GM20431 (cell line): ENCODE results near the gene INIP.
"Not testable (repeated sequence)": the region's sequence is repeated elsewhere in the genome, so short reads cannot be mapped to it uniquely, and the experiment has no call there.

Experiments
- in situ Hi-C: fragments of 300-500 bp; cut with MseI, MboI; formaldehyde crosslinking; loops from one replicate; pipeline ENCODE4 v1.15.0; 2020; ENCODE audit warnings: low sequenced_read_pairs; ENCODE audit not compliant: unreplicated experiment

INIP gene

DNA sequence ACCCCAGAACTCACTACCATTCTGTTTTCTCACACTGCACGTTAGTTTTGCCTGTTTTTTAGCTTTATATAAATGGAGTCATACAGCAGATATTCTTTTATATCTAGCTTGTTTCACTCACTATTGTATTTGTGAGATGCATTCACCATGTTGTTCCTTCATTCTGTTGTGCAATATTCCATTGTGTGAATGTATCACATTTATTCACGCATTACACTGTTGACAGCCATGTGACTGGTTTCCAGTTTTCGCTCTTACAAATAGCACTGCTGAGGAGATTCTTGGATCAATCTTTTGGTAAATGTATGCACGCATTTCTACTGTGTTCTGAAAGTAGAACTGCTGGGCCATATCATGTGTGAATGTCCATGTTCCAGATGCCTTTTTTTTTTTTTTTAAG is 26.3 kb upstream of the INIP start:
- in situ Hi-C loops: no loop called here

DNA sequence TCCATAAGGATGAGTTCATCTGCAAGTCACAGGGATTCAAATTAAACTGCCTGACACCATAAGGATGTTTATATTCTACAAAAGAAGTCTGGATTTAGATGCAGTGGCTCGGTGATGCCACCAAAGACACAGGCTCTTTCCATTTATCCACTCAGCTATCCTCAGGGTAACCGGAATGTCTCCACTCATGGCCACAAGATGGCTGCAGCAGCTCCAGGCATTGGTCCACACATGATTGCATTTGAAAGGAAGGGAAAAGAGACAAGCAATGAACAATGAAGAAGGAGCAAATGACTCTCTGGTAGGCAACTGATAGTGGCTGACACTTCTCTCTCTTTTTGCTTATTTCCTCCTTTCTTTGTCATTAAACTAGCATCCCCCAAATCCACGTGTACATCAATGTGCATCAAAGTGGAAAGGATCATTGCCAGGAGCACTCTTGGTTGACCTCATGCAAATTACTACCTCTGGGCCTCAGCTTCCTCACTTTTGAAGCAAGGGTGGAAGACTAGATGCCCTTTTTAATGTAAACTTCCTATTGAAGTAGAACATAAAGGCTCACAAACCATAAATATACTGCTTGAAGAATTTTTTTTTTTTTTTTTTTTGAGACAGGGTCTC is 25.4 kb upstream of the INIP start:
- in situ Hi-C loops: no loop called here

- in situ Hi-C loops: no loop called here
Measured at GRCh38 chr9:112734892-112735291, 17.0 kb upstream of the INIP start.

DNA sequence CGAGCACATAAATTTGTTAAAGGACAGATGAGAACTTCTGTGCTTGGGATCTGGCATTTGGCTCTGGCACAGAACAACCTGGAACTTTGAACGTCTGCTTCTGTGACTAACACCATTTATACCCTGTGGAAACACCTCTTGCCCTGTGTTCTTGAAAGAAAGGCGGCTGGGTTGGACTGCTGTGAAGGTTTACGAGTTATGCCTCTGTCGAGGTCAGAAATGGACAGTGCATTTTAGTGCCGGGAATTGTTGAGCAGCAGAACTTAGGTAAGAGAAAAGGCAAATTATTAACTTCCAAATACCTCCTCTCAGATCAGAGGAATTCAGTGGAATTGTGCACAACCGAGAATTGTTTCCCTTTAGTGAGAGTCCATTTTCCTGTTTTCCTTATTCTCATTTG is 14.1 kb upstream of the INIP start:
- in situ Hi-C loops: no loop called here

- in situ Hi-C loops: no loop called here
Measured at GRCh38 chr9:112728401-112728800, 10.5 kb upstream of the INIP start.

- in situ Hi-C loops: no loop called here
Measured at GRCh38 chr9:112726428-112726827, 8.5 kb upstream of the INIP start.

- in situ Hi-C loops: no loop called here
Measured at GRCh38 chr9:112725961-112726360, 8.0 kb upstream of the INIP start.

DNA sequence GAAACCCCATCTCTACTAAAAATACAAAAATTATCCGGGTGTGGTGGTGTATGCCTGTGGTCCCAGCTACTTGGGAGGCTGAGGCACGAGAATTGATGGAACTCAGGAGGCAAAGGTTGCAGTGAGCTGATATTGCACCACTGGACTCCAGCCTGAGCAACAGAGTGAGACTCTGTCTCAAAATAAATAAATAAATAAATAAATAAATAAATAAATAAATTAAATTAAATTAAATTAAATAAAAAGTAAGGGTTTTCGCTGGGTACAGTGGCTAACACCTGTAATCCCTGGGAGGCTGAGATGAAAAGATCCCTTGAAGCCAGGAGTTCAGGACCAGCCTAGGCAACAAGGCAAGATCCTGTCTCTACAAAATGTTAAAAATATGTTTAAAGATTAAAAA is 4.8 kb upstream of the INIP start:
- in situ Hi-C loops: not testable (repeated sequence)

DNA sequence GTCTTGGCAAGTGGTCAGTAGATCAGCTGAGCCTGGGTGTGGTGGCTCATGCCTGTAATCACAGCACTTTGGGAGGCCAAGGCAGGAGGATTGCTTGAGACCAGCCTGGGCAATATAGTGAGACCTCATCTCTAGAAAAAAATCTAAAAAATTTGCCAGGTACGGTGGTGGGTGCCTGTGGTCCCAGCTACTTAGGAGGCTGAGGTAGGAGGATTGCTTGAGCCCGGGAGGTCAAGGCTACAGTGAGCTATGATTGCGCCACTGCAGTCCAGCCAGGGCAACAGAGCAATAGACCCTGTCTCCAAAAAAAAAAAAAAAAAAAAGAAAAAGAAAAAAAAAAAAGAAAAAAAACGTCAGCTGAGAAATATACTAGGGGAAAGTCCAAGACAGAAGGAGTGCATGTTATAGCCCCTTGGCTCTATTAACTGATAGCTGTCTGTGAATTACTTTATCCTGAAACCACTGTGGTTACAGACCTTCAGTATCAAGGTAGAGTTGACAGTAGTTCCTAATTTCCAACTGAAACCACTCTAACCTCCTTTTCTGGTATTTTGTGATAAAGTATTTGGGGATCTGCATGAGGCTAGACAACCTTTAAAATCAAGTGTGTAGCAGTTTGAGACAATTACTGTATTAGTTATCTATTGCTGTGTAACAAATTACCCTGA is 2.3 kb upstream of the INIP start:
- in situ Hi-C loops: no loop called here

GRCh38 chr9:112719696-112720095 is 1.8 kb upstream of the INIP start:
- in situ Hi-C loops: no loop called here

- in situ Hi-C loops: no loop called here
Measured at GRCh38 chr9:112719241-112719691, 1.3 kb upstream of the INIP start.

DNA sequence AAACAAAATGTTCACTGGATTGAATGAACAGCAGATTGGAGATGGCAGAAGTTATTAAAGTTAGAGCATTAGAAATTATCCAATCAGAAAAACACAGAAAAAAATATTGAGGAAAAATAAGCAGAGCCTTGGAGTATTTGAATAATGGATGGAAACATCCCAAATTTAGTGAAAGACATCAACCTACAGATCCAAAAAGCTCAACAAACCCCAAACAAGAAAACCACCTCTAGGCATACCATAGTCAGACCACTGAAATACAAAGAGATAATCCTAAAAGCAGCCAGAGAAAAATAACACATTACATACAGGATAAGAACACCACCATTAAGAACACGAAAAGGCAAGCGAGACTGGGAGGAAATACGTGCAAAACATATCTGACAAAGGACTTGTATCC is 5.2 kb downstream of the INIP start:
- in situ Hi-C loops: no loop called here

- in situ Hi-C loops: no loop called here
Measured at GRCh38 chr9:112711050-112711689, 6.7 kb downstream of the INIP start.

- in situ Hi-C loops: no loop called here
Measured at GRCh38 chr9:112705768-112706427, 12.0 kb downstream of the INIP start.

- in situ Hi-C loops: no loop called here
Measured at GRCh38 chr9:112703304-112703703, 14.6 kb downstream of the INIP start.

GRCh38 chr9:112700085-112700484 is 17.8 kb downstream of the INIP start:
- in situ Hi-C loops: no loop called here

DNA sequence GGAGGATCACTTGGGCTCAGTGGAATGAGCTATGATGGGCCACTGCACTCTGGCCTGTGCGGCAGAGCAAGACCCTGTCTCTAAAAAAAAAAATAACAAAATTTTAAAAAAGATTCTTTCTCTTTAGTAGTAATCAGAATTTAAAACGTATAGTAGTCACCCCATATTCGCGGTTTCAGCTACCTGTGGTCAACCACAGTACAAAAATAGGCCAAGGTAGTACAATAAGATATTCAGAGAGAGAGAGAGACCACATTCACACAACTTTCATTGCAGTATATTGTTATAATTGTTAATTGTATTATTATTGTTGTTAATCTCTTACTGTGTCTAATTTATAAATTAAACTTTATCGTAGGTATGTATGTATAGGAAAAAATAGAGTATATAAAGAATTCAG is 18.7 kb downstream of the INIP start:
- in situ Hi-C loops: no loop called here

- in situ Hi-C loops: no loop called here
Measured at GRCh38 chr9:112696461-112696860, 21.5 kb downstream of the INIP start.

- in situ Hi-C loops: no loop called here
Measured at GRCh38 chr9:112694706-112695555, 23.0 kb downstream of the INIP start.

DNA sequence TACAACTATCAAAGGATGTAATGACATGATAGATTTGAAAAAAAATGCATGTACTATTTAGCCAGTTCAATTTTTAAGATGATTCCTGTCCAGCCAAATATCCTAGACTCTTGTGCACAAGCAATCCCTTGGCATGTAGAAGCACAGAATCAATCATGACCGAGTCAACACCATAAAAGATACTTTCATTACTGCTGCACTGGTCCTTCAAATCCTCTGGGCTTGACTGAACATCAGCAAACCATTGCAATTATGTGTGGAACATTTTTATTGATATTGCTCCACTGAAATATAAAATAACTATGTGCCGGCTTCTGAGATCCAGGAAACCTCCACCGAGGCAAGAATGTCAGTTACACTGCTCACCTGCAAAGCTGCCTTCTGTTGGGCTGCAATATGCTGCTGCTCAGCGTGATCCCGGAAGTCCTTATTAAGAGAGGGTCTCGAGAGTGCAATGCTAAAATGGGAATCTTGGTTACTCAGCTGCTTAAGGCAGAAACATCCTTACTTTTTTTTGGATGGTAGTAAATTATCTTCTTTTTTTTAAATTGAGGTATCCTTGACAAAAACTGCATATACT is 28.7 kb downstream of the INIP start:
- in situ Hi-C loops: no loop called here
